Measurements from ENCODE around the gene CD163. TPM values are rescaled to one million over a fixed set of nuclear protein-coding genes. Genes with fewer than 3 reads are reported as not detected.
"Not testable (repeated sequence)": the region's sequence is repeated elsewhere in the genome, so short reads cannot be mapped to it uniquely, and the experiment has no call there.

CD163 gene
- 67.7 TPM for total RNA-seq (ENCODE audit: insufficient read depth, low replicate concordance)

DNA sequence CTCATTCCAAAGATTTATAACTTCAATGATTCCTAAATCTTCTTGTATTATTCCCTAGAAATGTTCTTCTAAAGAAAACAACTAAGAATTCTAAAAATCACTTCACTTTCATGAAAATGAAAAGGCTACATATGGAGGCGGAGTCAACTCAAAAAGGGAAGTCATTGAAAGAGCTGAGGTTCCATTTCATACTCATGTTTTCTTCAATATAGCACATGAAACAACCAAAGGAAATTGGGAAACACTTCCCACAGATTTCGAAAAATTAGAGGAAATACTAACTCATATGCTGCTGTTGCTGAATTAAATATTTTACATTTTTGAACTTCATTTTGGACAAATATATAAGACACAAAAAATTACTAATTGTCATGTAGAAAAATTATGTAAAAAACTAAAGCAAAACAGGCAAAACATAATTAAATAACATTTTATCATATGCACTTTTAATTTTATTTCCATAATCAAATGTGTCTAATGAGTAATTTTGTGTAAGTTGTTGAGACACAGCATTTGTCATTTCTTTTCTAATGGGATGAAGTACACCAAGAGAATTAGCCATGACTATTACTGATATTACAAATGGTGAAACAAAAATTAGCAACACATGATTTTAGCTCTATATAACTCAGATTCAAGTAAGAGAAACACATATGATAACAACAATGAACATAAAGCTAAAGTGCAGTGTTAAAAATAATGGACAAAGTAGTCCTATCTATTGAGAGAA is at the start of gene CD163:
TSS of gene CD163 (minus strand) at position 92 of the 730 bp plus-strand sequence. CDS start at position 5, 87 bp downstream.
- peak; percentile 17 for DNase-seq (ENCODE audit: low spot score)

DNA sequence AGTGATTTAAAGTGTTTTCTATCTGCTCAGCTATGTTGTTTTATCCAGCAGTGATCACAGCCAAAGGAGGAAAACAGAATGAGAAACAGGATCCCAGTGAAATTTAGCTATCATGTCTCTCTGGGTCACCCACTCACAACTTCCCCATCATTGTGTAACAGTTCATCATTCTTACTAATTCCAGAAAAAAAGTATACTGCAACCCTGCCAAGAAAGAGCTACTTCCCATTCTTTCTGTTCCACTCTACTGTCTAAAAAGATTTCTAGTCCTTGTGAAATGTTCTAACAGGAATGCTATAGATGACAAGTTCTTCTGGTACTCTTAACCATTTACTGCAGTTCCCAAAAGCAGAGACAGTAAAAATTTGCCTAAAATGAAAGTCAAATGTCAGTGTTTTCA is 39.2 kb upstream of the CD163 start:
- DNase-seq (ENCODE audit: low spot score): peak; percentile 25

DNA sequence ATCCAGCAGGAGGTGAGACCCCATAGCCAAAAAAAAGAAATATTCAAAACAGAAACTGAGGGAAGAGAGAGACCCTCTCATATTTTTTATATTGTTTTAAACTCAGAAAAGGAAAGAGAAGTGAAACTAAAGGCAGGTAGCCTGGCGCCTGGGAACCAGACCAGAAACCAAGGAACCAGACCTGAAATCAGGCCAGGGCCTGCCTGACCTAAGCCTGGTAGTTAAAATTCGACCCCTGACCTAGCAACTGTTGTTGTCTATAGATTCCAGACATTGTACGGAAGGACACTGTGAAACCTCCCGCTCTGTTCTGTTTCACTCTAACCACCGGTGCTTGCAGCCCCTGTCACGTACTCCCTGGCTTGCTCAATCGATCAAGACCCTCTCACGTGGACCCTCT is 38.5 kb upstream of the CD163 start:
- no peak for DNase-seq (ENCODE audit: low spot score)

DNA sequence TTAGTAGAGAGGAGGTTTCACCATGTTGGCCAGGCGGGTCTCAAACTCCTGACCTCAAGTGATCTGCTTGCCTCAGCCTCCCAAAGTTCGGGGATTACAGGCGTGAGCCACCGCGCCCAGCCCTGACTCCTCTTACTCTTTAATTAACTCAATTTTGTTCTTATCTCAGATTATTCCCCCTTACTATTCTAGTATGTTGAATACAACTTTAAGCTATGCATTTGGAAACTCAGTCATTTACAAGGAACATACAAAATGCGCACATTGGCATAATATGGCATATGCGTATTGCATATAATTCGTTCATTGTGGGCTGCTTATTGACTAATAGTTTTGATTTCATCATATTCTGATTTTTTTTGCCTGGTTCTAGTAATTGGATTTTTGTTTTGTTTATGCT is 10.8 kb upstream of the CD163 start:
- DNase-seq (ENCODE audit: low spot score): no peak

DNA sequence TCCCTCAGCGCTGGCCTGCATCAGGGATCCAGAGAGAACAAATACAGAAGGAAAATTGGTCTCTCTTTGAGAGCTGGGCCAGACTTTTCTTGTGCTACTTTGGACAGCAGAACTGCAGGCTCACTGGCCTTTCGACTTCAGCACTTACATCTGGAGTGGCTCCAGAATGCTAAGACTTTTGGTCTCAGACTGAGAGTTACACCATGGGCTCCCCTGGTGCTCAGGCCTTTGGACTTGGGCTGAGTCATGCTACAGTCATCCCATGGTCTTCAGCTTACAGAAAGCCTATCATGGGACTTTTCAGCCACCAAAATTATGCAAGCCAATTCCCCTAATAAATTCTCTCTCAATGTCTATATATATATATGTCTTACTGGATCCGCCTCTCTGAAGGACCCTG is 9.0 kb upstream of the CD163 start:
- DNase-seq (ENCODE audit: low spot score): peak; percentile 14

DNA sequence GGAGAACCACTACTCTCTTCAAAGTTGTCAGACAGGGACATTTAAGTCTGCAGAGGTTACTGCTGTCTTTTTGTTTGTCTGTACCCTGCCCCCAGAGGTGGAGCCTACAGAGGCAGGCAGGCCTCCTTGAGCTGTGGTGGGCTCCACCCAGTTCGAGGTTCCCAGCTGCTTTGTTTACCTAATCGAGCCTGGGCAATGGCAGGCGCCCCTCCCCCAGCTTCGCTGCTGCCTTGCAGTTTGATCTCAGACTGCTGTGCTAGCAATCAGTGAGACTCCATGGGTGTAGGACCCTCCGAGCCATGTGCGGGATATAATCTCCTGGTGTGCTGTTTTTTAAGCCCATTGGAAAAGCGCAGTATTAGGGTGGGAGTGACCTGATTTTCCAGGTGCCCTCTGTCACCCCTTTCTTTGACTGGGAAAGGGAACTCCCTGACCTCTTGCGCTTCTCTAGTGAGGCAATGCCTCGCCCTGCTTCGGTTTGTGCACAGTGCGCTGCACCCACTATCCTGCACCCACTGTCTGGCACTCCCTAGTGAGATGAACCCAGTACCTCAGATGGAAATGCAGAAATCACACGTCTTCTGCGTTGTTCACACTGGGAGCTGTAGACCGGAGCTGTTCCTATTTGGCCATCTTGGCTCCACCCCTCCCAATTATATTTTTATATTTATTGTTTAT is 6.4 kb upstream of the CD163 start:
- not testable (repeated sequence) for DNase-seq (ENCODE audit: low spot score)

DNA sequence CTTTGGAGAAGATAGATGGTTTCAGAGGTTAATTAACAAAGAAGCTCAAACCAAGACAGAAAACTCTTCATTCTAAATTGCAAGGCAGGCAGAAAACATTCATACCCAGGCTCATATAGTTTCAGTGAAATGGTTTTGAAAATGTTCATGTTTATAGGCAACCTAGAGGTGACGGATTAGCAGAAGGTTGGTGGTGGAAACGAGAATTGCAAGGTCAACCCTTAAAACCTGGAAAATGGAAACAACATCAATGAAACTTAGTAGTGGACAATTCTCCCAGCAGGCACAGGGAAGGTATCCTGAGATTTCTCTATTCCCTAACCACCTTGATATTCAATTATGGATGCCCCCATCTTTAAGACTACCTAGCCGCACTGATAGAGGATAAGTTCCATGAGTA is 965 bp downstream of the CD163 start:
- no peak for DNase-seq (ENCODE audit: low spot score)

DNA sequence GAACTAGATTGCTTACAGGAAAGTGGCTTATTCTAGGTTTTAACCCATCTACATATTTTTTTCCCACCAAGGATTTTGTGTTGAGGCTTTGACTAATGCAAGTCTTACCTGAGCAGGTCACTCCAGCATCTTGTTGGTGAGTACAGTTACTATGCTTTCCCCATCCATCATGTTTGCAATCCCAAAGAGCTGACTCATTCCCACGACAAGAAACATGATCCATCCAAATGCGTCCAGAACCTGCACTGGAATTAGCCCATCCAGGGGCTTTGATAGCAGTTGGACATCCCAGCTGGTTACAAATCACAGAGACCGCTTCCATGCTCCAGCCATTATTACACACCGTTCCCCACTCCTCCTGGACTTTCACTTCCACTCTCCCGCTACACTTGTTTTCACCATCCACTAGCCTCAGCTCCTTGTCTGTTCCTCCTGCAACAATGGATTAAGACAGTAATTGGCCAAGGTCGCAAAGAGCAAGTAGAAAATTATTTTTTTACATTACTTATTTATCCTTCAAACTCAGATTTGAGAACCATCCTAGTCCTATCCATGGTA is 2.5 kb downstream of the CD163 start:
- DNase-seq (ENCODE audit: low spot score): no peak

DNA sequence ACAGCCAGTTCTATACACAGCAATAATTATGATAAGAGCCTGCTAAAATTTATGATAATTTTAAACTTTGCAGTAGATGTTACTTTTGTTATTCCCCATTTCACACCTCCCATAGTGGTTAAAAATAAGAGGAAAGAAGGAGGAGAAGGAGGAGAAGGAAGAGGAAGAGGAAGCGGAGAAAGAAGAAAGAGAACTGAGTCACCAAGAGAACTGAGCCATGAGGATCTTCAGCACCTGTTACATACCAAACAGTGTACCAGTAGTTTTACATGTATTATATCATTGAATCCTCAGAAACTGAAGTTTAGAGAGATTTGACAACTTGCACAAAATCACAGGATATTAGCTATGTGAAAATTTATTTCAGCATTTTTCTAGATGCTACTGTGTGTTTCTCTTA is 3.9 kb downstream of the CD163 start:
- no peak for DNase-seq (ENCODE audit: low spot score)

DNA sequence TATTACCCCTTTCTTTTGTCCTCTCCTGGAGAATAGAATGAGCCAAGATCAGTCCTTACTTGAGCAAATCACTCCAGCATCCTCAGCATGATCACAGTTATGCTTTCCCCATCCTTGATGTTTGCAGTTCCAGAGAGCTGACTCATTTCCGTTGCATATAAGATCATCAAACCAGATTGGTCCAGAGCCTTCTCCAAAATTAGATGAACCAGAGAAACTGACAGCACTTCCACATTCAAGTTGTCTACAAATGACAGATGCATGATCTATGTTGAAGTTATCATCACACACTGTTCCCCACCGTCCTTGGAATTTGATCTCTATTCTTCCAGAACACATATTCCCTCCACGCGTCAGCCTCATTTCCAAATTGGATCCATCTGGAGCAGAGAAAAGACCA is 4.8 kb downstream of the CD163 start:
- DNase-seq (ENCODE audit: low spot score): peak; percentile 42

DNA sequence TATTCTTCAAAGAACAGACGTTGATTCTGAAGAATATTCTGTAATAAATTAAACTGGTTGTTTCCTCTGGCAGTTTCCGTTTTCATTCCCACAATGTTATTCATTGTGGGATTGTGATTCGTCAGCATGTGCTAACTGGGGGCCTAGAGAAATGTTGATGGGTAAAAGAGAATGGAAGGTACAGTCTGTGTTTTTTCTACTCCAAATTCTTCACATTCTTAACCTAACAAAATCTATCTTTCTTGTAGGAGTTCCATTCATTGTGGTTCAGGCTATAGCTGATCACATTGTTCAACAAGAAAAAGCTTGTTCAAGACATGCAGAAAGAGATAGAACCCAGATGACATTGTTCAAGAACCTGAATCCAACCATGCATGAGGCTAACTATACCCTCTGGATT is 5.9 kb downstream of the CD163 start:
- DNase-seq (ENCODE audit: low spot score): no peak

DNA sequence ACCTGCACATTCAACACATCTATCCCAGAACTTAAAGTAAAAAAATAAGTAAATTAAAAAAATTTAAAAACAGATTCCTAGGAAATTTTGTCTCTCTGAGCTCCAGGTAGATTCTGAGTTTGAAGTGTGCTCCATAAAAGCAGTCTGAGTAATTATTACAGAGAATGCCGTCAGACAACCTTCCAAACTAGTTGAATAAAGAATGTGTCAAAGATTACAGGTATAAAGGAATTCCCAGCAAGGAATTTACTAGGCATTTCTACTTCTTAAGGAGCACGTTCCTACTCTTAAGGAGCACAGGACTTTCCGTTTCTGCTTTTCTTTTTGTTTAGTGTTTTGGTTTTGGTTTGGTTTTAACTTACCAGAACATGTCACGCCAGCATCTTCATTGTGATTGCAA is 7.1 kb downstream of the CD163 start:
- no peak for DNase-seq (ENCODE audit: low spot score)

DNA sequence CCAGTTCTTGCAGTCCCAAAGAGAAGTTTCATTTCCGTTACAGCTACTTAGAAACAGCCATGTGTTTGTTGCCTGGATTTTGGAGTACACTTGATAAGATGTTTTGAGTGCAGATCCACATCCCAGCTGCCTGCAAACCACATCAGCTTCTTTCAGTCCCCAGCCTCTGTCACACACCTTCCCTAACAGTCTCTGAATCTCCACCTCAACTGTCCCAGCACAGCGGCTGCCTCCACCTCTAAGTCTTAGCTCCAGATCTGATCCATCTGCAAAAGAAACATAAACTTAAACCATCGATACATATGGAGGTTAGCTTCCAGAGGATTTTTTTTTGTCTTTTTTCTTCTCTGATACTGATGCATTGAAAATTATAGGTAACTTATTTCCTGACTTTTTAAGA is 8.4 kb downstream of the CD163 start:
- no peak for DNase-seq (ENCODE audit: low spot score)

DNA sequence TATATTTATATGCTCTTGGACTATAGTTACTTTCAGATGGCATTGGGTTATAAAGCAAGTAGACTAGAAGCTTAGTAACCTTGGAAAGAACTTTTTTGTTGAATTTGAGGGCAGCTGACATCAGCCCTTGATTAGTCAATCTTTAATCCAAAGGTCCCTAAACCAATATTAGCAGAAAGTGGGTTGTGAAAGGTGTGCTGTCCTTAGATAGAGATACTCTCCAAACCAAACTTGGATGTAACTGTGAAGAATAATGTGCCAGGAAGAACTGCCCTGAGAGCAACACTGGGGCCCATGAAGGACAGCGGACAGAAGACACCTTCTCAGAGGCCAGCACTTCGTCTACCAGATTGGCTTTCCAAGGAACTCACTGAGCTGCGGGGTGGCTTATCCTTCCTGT is 10.6 kb downstream of the CD163 start:
- no peak for DNase-seq (ENCODE audit: low spot score)

DNA sequence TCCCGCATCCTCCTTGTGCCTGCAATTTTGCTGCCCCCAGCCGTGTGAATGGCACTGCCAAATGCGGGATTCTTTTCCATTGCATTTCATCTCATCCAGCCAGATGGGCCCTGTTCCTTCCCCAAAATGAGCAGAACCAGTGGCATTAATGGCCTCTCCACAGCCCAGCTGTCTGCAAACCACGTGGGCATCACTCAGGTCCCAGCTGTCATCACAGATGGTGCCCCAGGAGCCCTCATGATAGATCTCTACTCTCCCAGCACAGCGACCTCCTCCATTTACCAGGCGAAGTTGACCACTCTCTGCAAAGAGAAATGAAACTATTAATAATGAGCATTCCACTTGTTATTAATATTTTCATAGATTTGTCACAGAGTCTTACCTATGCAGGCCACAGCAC is 17.1 kb downstream of the CD163 start:
- DNase-seq (ENCODE audit: low spot score): no peak

DNA sequence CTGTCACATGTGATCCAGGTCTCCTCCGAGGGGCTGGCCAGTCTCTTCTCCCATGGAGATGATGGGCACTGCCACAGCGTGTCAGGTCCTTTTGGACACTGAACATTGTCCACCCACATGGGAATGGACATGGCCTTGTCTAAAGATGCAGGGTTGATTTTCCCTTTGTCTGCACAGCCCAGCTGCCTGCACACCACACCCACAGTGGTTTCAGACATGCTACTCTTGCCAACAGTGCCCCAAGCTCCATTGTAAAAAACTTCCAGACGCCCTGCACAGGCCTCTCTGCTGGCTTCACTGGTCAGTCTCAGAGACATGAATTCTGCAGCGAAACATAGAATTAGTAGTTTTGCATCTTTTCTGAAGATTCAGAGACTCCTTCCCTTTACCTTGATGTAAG is 18.5 kb downstream of the CD163 start:
- DNase-seq (ENCODE audit: low spot score): no peak

DNA sequence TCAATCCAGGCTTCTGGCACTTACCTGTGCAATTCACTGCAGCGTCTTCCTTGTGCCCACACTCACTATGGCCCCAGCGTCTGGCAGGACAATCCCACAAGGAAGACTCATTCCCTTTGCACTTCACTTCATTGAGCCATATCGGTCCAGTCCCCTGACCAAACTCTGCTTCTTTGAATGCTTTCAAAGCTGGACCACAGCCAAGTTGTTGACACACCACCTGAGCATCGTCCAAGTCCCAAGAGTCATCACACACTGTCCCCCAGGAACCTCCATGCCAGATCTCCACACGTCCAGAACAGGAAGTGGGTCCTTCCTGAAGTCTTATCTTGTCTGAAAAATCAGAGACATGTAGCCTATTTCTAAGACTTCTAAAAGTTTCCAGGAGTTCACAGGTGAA is 20.2 kb downstream of the CD163 start:
- no peak for DNase-seq (ENCODE audit: low spot score)

DNA sequence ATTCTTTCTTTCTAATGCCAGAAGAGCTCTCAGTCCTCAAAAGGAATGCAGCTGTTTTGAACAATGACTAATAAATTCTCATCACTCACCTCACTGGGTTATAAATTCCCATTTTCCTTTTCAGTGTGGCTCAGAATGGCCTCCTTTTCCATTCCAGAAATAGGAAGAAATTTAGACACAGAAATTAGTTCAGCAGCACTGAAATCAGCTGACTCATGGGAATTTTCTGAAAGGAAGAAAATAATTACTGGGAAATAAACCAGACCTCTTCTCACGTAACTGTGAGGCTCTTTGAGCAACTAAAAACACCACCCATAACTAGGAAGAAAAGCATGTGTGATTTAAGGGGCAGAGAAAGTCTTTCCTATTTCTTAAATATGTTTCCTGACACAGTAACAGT is 23.8 kb downstream of the CD163 start:
- DNase-seq (ENCODE audit: low spot score): peak; percentile 64

DNA sequence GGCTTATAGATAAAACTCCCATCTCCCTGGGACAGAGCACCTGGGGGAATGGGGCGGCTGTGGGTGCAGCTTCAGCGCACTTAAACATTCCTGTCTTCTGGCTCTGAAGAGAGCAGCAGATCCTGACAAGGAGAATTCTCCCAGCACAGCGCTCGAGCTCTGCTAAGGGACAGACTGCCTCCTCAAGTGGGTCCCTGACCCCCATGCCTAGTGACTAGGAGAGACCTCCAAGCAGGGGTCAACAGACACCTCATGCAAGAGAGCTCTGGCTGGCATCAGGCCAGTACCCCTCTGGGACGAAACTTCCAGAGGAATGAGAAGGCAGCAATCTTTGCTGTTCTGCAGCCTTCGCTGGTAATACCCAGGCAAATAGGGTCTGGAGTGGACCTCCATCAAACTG is 31.5 kb downstream of the CD163 start:
- no peak for DNase-seq (ENCODE audit: low spot score)

DNA sequence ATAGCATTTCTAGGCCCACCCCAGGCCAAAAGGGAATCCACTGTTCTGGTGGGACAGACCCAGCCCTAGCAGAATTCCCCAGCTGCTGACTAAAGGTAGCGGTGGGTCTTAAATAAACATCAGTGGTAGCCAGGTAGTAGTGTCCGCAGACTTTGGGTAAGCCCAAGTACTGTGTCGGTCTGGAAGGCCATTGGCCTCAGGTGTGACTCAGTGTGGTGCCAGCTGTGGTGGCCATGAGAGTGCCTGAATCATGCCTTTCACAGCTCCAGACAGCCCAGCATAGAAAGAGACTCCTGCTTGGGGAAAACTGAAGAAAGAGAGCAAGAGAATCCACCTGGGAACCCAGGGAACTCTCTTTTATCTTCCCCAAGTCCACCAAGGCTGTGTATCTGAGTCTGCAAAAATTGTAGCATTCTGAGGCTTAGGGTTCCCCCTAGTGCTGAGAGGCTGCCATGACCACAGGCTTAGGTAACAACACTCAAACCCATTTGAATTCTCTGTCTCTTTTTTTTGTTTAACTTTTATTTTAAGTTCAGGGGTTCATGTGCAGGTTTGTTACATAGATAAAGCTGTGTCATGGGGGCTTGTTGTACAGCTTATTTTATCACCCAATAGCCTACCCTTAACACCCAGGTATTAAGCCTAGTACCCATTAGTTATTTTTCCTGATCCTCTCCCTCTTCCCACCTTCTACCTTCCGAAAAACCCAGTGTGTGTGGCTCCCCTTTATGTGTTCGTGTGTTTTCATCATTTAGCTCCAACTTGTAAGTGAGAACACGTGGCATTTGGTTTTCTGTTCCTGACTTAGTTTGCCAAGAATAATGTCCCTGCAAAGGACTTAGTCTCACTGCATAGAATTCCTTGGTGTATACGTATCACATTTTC is 43.0 kb downstream of the CD163 start:
- peak; percentile 48 for DNase-seq (ENCODE audit: low spot score)

DNA sequence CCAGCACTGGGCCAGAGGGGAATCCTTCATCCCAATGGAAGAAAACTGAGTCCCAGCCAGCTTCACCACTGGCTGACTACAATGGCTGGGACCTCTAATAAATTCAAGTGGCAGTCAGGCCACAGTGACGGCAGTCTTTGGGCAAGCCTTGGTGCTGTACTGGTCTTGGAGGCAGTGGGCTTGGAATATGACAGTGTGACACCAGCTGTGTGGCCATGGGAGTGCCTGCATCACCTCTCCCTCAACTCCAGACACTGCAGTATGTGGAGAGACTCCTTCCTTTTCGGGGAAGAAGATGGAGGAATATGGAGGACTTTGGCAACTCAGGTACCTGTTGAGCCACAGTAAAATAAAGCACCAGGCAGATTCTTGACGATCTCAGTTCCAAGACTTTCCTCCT is 43.6 kb downstream of the CD163 start:
- DNase-seq (ENCODE audit: low spot score): no peak

DNA sequence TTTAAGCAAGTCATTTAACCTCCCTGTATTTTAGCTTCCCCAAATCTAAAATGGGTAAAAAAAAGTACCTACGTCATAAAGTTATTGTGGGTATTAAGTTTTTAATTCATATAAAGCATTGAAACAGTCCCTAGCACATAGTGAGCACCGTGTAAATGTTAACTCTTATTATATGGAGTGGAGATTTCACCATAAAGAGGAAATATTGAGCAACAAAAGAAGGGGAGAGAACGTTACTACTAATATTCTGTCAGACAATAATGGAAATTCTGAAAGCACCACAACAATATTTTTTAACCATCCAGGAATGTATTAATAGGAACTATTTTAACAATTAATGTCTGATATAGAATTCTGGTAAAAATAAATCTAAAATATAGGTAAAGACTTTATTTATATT is 51.8 kb downstream of the CD163 start:
- no peak for DNase-seq (ENCODE audit: low spot score)
